Measurements from ENCODE around the gene BACE2. TPM values are rescaled to one million over a fixed set of nuclear protein-coding genes. Genes with fewer than 3 reads are reported as not detected.

The BACE2 gene
- total and polyA plus RNA-seq, 2 donors (not counting 1 experiment from before 2014, with no cell fraction given): 18.4 to 40.8 TPM

DNA sequence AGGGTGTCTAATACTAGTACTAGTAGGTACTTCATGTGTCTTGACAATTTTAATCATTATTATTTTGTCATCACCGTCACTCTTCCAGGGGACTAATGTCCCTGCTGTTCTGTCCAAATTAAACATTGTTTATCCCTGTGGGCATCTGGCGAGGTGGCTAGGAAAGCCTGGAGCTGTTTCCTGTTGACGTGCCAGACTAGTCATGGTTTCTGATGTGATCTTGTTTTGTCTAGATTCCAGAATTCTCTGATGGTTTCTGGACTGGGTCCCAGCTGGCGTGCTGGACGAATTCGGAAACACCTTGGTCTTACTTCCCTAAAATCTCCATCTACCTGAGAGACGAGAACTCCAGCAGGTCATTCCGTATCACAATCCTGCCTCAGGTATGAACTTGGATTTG lies 82.6 kb downstream of the BACE2 start:
- no peak overlapping the region for H3K9ac ChIP-seq (ENCODE audit: low read length)
- H4K20me1 ChIP-seq (ENCODE audit: control insufficient read depth, insufficient read depth, low read length, poor library complexity, severe bottlenecking): peaks cover 36% of the 10 kb centered on the region
- TF ChIP-seq CTCF (IDR thresholded peaks at IDR 0.05) (no peak), EZH2 (IDR thresholded peaks at IDR 0.05; ENCODE audit: borderline replicate concordance, insufficient read depth, low read depth, low read length, poor library complexity, severe bottlenecking) (no peak)
- no peak overlapping the region for H3K27ac ChIP-seq (ENCODE audit: low read length in 2 of 2)
- H3K4me1 ChIP-seq (ENCODE audit: control insufficient read depth in 2 of 2, insufficient read depth in 2 of 2, low read length in 2 of 2): peaks cover 0 to 14% of the 10 kb centered on the region in 2 donors
- whole genome bisulfite sequencing (ENCODE audit: insufficient coverage): 90% methylated on average over 8 of the region's 8 CpGs
- H3K27me3 ChIP-seq (replicated peaks in 1 of 4; ENCODE audit: control extremely low read depth in 1 of 4, control insufficient read depth in 3 of 4, insufficient read depth in 4 of 4, low read length in 3 of 4): no peaks in the 10 kb centered on the region
- peaks cover 0 to 78% of the 10 kb centered on the region in 2 experiments for H3K36me3 ChIP-seq (replicated peaks in 1 of 2; ENCODE audit: control extremely low read depth in 1 of 2, control insufficient read depth in 1 of 2, extremely low read depth in 1 of 2, insufficient read depth in 2 of 2, low read length in 1 of 2)
- Mint-ChIP-seq H3K27ac (no peak overlapping the region), H3K9me3 (ENCODE audit: insufficient read depth) (no peaks in the 10 kb centered on the region), H3K27me3 (no peaks in the 10 kb centered on the region), H3K4me1 (peaks cover 11% of the 10 kb centered on the region), H3K4me3 (no peak overlapping the region)
- no peak overlapping the region for H3K4me3 ChIP-seq (ENCODE audit: control extremely low read depth in 1 of 5, extremely low read depth in 1 of 5, insufficient read depth in 1 of 5, low read depth in 2 of 5, low read length in 4 of 5)
- H3K79me2 ChIP-seq (ENCODE audit: control insufficient read depth, insufficient read depth, low read length): peaks cover 4% of the 10 kb centered on the region
- POLR2A ChIA-PET: no interaction called here
- no peak overlapping the region for H3K4me2 ChIP-seq (replicated peaks; ENCODE audit: low read depth, low read length, poor library complexity, severe bottlenecking)
- ATAC-seq (ENCODE audit: low read depth) (no peak), DNase-seq (no peak)
- intact Hi-C loops (cut with micrococcal nuclease): no loop called here
- no peak overlapping the region for H2AFZ ChIP-seq (ENCODE audit: insufficient read depth, low read depth, low read length, poor library complexity, severe bottlenecking)
- peaks cover 0 to 12% (median 5%) of the 10 kb centered on the region in 3 donors for H3K9me3 ChIP-seq (ENCODE audit: control extremely low read depth in 1 of 3, control insufficient read depth in 2 of 3, insufficient read depth in 1 of 3, low read length in 2 of 3)
- CTCF ChIA-PET: interaction anchor here (1.0 kb wide), 1 partner anchor 33 kb away, joined by 3 read pairs; no protein-coding TSS in a partner anchor

DNA sequence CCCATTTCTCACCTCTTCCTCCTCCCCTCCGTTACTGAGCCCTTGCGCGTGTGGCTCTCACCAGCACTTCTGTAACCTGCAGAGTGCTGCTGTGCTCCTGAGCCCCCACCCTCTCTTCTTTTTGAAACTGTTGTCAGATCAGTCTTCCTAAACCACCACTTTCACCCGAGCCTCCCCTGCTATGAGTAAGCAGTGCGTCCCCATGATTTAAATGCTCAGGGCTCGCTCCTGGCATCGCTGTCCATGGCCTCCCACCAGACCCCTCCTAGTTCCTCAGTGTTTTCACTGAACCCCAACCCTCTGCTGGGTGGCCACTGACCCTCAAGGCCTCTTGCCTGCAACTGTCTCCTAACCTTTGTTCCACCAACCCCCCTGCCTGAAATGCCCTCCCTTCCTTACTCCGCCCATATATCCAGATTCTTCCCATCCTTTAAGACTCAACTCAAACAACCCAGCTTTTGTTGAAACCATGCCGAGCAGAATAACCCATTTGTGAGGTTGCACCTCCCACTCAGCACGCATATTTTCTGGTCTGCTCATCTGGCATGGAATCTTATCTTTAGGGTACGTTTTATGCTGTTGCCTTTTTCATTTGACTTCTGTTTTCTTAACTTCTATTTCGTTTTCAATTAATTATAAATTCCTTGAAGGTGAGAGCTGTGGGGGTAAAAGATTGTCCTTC lies 84.1 kb downstream of the BACE2 start:
- Histone ChIP-seq H3K4me1 (ENCODE audit: control insufficient read depth in 2 of 2, insufficient read depth in 2 of 2, low read length in 2 of 2) (peaks cover 0 to 14% of the 10 kb centered on the region in 2 donors), H4K20me1 (ENCODE audit: control insufficient read depth, insufficient read depth, low read length, poor library complexity, severe bottlenecking) (peaks cover 36% of the 10 kb centered on the region), H3K9me3 (ENCODE audit: control extremely low read depth in 1 of 3, control insufficient read depth in 2 of 3, insufficient read depth in 1 of 3, low read length in 2 of 3) (peaks cover 0 to 12% (median 5%) of the 10 kb centered on the region in 3 donors), H3K27ac (ENCODE audit: low read length in 2 of 2) (no peak overlapping the region), H3K4me3 (ENCODE audit: control extremely low read depth in 1 of 5, extremely low read depth in 1 of 5, insufficient read depth in 1 of 5, low read depth in 2 of 5, low read length in 4 of 5) (no peak overlapping the region), H2AFZ (ENCODE audit: insufficient read depth, low read depth, low read length, poor library complexity, severe bottlenecking) (no peak overlapping the region), H3K9ac (ENCODE audit: low read length) (no peak overlapping the region), H3K36me3 (replicated peaks in 1 of 2; ENCODE audit: control extremely low read depth in 1 of 2, control insufficient read depth in 1 of 2, extremely low read depth in 1 of 2, insufficient read depth in 2 of 2, low read length in 1 of 2) (peaks cover 0 to 78% of the 10 kb centered on the region in 2 experiments), H3K79me2 (ENCODE audit: control insufficient read depth, insufficient read depth, low read length) (peaks cover 4% of the 10 kb centered on the region), H3K27me3 (replicated peaks in 1 of 4; ENCODE audit: control extremely low read depth in 1 of 4, control insufficient read depth in 3 of 4, insufficient read depth in 4 of 4, low read length in 3 of 4) (no peaks in the 10 kb centered on the region), H3K4me2 (replicated peaks; ENCODE audit: low read depth, low read length, poor library complexity, severe bottlenecking) (no peak overlapping the region)
- Mint-ChIP-seq H3K9me3 (ENCODE audit: insufficient read depth) (no peaks in the 10 kb centered on the region), H3K27ac (no peak overlapping the region), H3K4me3 (no peak overlapping the region), H3K4me1 (peaks cover 11% of the 10 kb centered on the region), H3K27me3 (no peaks in the 10 kb centered on the region)
- DNase-seq (no peak), ATAC-seq (ENCODE audit: low read depth) (no peak)
- TF ChIP-seq EZH2 (IDR thresholded peaks at IDR 0.05; ENCODE audit: borderline replicate concordance, insufficient read depth, low read depth, low read length, poor library complexity, severe bottlenecking) (no peak), CTCF (IDR thresholded peaks at IDR 0.05) (no peak)
- 85% methylated on average over 8 of the region's 12 CpGs for WGBS (ENCODE audit: insufficient coverage)
- intact Hi-C loops (cut with micrococcal nuclease): no loop called here
- CTCF ChIA-PET: no interaction called here
- POLR2A ChIA-PET: no interaction called here
